MG63 (cell line): ENCODE results near the gene ARHGAP19. TPM values are rescaled to one million over a fixed set of nuclear protein-coding genes. Genes with fewer than 3 reads are reported as not detected.

Experiments used
- DNase-seq: peaks from one replicate; pipeline ENCODE4 v3.0.0-alpha.2; 2020
- H3K27me3 ChIP-seq: fragments of 250-450 bp; sonication (Bioruptor Pico); 2 replicates; pipeline ENCODE4 v1.5.1; 2020; ENCODE audit warnings: mild to moderate bottlenecking, moderate library complexity
- H3K36me3 ChIP-seq: fragments of 250-450 bp; sonication (Bioruptor Pico); 2 replicates; pipeline ENCODE4 v1.5.1; 2020; ENCODE audit warnings: mild to moderate bottlenecking, moderate library complexity
- H3K4me3 ChIP-seq: fragments of 250-450 bp; sonication (Bioruptor Pico); 2 replicates; pipeline ENCODE4 v1.5.1; 2020; ENCODE audit warnings: mild to moderate bottlenecking, moderate library complexity
- H3K9me3 ChIP-seq: fragments of 250-450 bp; sonication (Bioruptor Pico); 2 replicates; pipeline ENCODE4 v1.5.1; 2020; ENCODE audit warnings: mild to moderate bottlenecking, moderate library complexity
- total RNA-seq: library from RNA; depleted of rRNA; stranded (reverse); fragments of >200 nt; shearing (Covaris generic); gene quantifications from 2 replicates; pipeline ENCODE4 v1.2.3, GENCODE V29; 2014; ENCODE audit warnings: low replicate concordance; rRNA removed

The ARHGAP19 gene
- total RNA-seq, 1 experiment from 2014 or later: 3.2 TPM

- Histone ChIP-seq H3K27me3 (no peaks in the 10 kb centered on the region; the same call in 1 of the 2 replicates), H3K4me3 (no peak overlapping the region), H3K36me3 (no peaks in the 10 kb centered on the region), H3K9me3 (no peaks in the 10 kb centered on the region)
- DNase-seq: no peak
Observed at GRCh38 chr10:97175586-97175985, 116.9 kb downstream of the ARHGAP19 start.

- no peak for DNase-seq
- H3K4me3 ChIP-seq: no peak overlapping the region
- H3K27me3 ChIP-seq: no peaks in the 10 kb centered on the region; the same call in 1 of the 2 replicates
- no peaks in the 10 kb centered on the region for H3K36me3 ChIP-seq
- H3K9me3 ChIP-seq: no peaks in the 10 kb centered on the region
Observed at GRCh38 chr10:97174941-97175340, 117.5 kb downstream of the ARHGAP19 start.

GRCh38 chr10:97174276-97174775 is 118.1 kb downstream of the ARHGAP19 start:
- no peak for DNase-seq
- no peaks in the 10 kb centered on the region for H3K9me3 ChIP-seq
- no peaks in the 10 kb centered on the region; the same call in 1 of the 2 replicates for H3K27me3 ChIP-seq
- H3K36me3 ChIP-seq: no peaks in the 10 kb centered on the region
- no peak overlapping the region for H3K4me3 ChIP-seq

- Histone ChIP-seq H3K27me3 (no peaks in the 10 kb centered on the region), H3K36me3 (no peaks in the 10 kb centered on the region), H3K9me3 (no peaks in the 10 kb centered on the region), H3K4me3 (no peak overlapping the region)
- no peak for DNase-seq
Observed at GRCh38 chr10:97173036-97173435, 119.4 kb downstream of the ARHGAP19 start.

Other genes starting within 250 kb of the ARHGAP19 start
- gene SLIT1, start 106.7 kb downstream of the ARHGAP19 start, total RNA-seq: not detected in 2 replicates
- gene FRAT1, start 26.6 kb upstream of the ARHGAP19 start, total RNA-seq: 3.8 and 5.9 TPM in 2 replicates
- gene FRAT2, start 42.1 kb upstream of the ARHGAP19 start, total RNA-seq: 4.7 and 15.4 TPM in 2 replicates
- 19.0 and 34.7 TPM in 2 replicates for gene RRP12, start 108.7 kb upstream of the ARHGAP19 start, total RNA-seq
- gene PGAM1, start 133.6 kb upstream of the ARHGAP19 start, total RNA-seq: 577 and 749 TPM in 2 replicates
- gene EXOSC1, start 153.4 kb upstream of the ARHGAP19 start, total RNA-seq: 42.8 and 45.6 TPM in 2 replicates
- 40.4 and 41.5 TPM in 2 replicates for gene ZDHHC16, start 153.5 kb upstream of the ARHGAP19 start, total RNA-seq
- gene MMS19, start 205.8 kb upstream of the ARHGAP19 start, total RNA-seq: 44.3 and 57.6 TPM in 2 replicates
- gene UBTD1, start 206.3 kb upstream of the ARHGAP19 start, total RNA-seq: 19.3 and 29.7 TPM in 2 replicates